ENCODE data around the gene PLCD3. TPM values are rescaled to one million over a fixed set of nuclear protein-coding genes. Genes with fewer than 3 reads are reported as not detected.

PLCD3 gene
- total and polyA plus RNA-seq, 2 of the 8 experiments (the other 6 are each of a cell fraction or from before 2014, with no cell fraction given) = 26.5 to 48.1 TPM

DNA sequence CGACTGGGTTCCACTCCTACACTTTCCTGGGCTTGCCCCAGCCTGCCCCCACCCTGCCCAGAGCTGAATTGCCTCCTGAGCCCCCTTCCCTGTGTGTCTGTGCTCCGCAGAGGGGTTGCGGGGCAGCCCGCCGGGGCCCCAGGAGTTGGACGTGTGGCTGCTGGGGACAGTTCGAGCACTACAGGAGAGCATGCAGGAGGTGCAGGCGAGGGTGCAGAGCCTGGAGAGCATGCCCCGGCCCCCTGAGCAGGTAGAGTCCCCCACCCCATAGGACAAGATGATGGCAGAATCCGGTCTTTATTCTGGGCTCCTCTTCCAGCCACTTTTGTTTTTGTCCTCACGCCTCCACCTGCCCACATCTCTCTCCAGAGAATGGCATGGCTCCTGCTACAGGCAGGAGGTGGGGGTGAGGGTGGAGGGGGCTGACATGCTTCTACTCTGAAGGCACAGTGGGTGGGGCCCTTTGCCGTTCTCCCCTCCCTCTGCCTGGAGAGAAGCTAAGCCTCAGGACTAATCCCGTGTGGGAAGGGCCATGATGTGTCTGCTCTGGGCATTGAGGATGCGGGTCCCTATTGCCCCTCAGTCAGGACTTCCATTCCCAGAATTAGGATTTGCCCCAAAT lies 6.7 kb upstream of the PLCD3 start (continued):
- TF ChIP-seq TCF12 (IDR thresholded peaks at IDR 0.05; ENCODE audit: low read depth, low read length) (no peak), EZH2 (IDR thresholded peaks at IDR 0.05; ENCODE audit: low read depth, low read length, severe bottlenecking) (no peak), FOSL1 (IDR thresholded peaks at IDR 0.05; ENCODE audit: insufficient read depth, low read depth, low read length) (no peak), SP2 (IDR thresholded peaks at IDR 0.05; ENCODE audit: low read length) (no peak), ZNF274 (IDR thresholded peaks at IDR 0.05; ENCODE audit: borderline replicate concordance, extremely low read depth, low read length) (no peak)
- TF ChIP-seq, protein P1, sequence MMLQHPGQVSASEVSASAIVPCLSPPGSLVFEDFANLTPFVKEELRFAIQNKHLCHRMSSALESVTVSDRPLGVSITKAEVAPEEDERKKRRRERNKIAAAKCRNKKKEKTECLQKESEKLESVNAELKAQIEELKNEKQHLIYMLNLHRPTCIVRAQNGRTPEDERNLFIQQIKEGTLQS (IDR thresholded peaks at IDR 0.05; ENCODE audit: insufficient read depth, low read depth, low read length) = no peak
